ENCODE results near the gene PRKAG2.

The PRKAG2 gene

GRCh38 chr7:151857412-151857811, 19.5 kb downstream of the PRKAG2 start:
- Histone ChIP-seq H3K36me3 (replicated peaks) (no peaks in the 10 kb centered on the region), H3K4me3 (ENCODE audit: low read depth, low read length) (no peak overlapping the region), H3K27me3 (replicated peaks) (peaks cover 8% of the 10 kb centered on the region), H3K27ac (no peak overlapping the region)
- in situ Hi-C loops (cut with HindIII; ENCODE audit: low pct_ligation_motif_present, low sequenced_read_pairs), result no loop called here
- no peak for DNase-seq
- no peak for TF ChIP-seq CTCF (IDR thresholded peaks at IDR 0.05; ENCODE audit: low read depth, low read length, missing control alignments)

- in situ Hi-C loops (cut with HindIII; ENCODE audit: low pct_ligation_motif_present, low sequenced_read_pairs), result no loop called here
- no peak for DNase-seq
- H3K27me3 ChIP-seq (replicated peaks), result peaks cover 8% of the 10 kb centered on the region
Measured at GRCh38 chr7:151856516-151856915, 20.4 kb downstream of the PRKAG2 start.

GRCh38 chr7:151856098-151856497, 20.8 kb downstream of the PRKAG2 start:
- Histone ChIP-seq H3K36me3 (replicated peaks) (no peaks in the 10 kb centered on the region), H3K4me3 (ENCODE audit: low read depth, low read length) (no peak overlapping the region), H3K27me3 (replicated peaks) (peaks cover 8% of the 10 kb centered on the region), H3K27ac (no peak overlapping the region)
- in situ Hi-C loops (cut with HindIII; ENCODE audit: low pct_ligation_motif_present, low sequenced_read_pairs), result no loop called here
- DNase-seq, result no peak
- TF ChIP-seq CTCF (IDR thresholded peaks at IDR 0.05; ENCODE audit: low read depth, low read length, missing control alignments), result no peak

More at GRCh38 chr7:151856516-151856915, 20.4 kb downstream of the PRKAG2 start:
- no peak overlapping the region for H3K4me3 ChIP-seq (ENCODE audit: low read depth, low read length)
- no peak overlapping the region for H3K27ac ChIP-seq
- H3K36me3 ChIP-seq (replicated peaks), result no peaks in the 10 kb centered on the region
- no peak for TF ChIP-seq CTCF (IDR thresholded peaks at IDR 0.05; ENCODE audit: low read depth, low read length, missing control alignments)

GRCh38 chr7:151854720-151855071, 22.2 kb downstream of the PRKAG2 start:
- TF ChIP-seq CTCF (IDR thresholded peaks at IDR 0.05; ENCODE audit: low read depth, low read length, missing control alignments), result no peak
- in situ Hi-C loops (cut with HindIII; ENCODE audit: low pct_ligation_motif_present, low sequenced_read_pairs), result no loop called here
- no peak for DNase-seq
- Histone ChIP-seq H3K27me3 (replicated peaks) (peaks cover 8% of the 10 kb centered on the region), H3K4me3 (ENCODE audit: low read depth, low read length) (no peak overlapping the region), H3K36me3 (replicated peaks) (no peaks in the 10 kb centered on the region), H3K27ac (no peak overlapping the region)

- H3K36me3 ChIP-seq (replicated peaks), result no peaks in the 10 kb centered on the region
- no peak for DNase-seq
- TF ChIP-seq CTCF (IDR thresholded peaks at IDR 0.05; ENCODE audit: low read depth, low read length, missing control alignments), result no peak
- H3K4me3 ChIP-seq (ENCODE audit: low read depth, low read length), result no peak overlapping the region
- H3K27me3 ChIP-seq (replicated peaks), result peaks cover 8% of the 10 kb centered on the region
- H3K27ac ChIP-seq, result no peak overlapping the region
- in situ Hi-C loops (cut with HindIII; ENCODE audit: low pct_ligation_motif_present, low sequenced_read_pairs), result no loop called here
Measured at GRCh38 chr7:151853896-151854719, 22.8 kb downstream of the PRKAG2 start.

Measured in brain microvascular endothelial cell (primary cell).